ENCODE data around the gene EFNA3. TPM values are rescaled to one million over a fixed set of nuclear protein-coding genes. Genes with fewer than 3 reads are reported as not detected.

Gene EFNA3
- total and polyA plus RNA-seq, 9 of the 15 experiments (the other 6 are each of a cell fraction or from before 2014, with no cell fraction given): 0.59 to 7.9 (median 4.7) TPM

- TF ChIP-seq NEUROD1 (IDR thresholded peaks at IDR 0.05; ENCODE audit: borderline replicate concordance, low read depth, low read length, partially characterized antibody) (no peak), NFXL1 (CRISPR knock-in tag; IDR thresholded peaks at IDR 0.05) (no peak), THAP7 (CRISPR knock-in tag; IDR thresholded peaks at IDR 0.05) (no peak), CAMTA2 (CRISPR knock-in tag; conservative IDR thresholded peaks at IDR 0.05) (no peak), LEF1 (IDR thresholded peaks at IDR 0.05) (no peak), POLR2H (tag; IDR thresholded peaks at IDR 0.05; ENCODE audit: low read depth) (no peak), BDP1 (IDR thresholded peaks at IDR 0.05; ENCODE audit: insufficient read depth, insufficient read length) (no peak), BRF2 (IDR thresholded peaks at IDR 0.05; ENCODE audit: borderline replicate concordance, insufficient read depth, insufficient read length) (no peak), ZNF445 (CRISPR knock-in tag; IDR thresholded peaks at IDR 0.05; ENCODE audit: low read depth) (no peak), ZFP1 (CRISPR knock-in tag; IDR thresholded peaks at IDR 0.05) (no peak), SMARCE1 (IDR thresholded peaks at IDR 0.05) (peak; percentile 34), MYBL2 (IDR thresholded peaks at IDR 0.05; ENCODE audit: low read depth) (no peak), MYBL2 (CRISPR knock-in tag; IDR thresholded peaks at IDR 0.05; ENCODE audit: borderline replicate concordance) (no peak), ZNF766 (CRISPR knock-in tag; conservative IDR thresholded peaks at IDR 0.05) (no peak), HNRNPH1 (optimal IDR thresholded peaks at IDR 0.05; ENCODE audit: low read depth, low read length) (no peak), CHD4 (IDR thresholded peaks at IDR 0.05; ENCODE audit: insufficient read depth, insufficient replicate concordance, low read depth, low read length, poor library complexity, severe bottlenecking) (no peak), ZKSCAN1 (IDR thresholded peaks at IDR 0.05; ENCODE audit: low read depth, low read length) (peak; percentile 62), EHMT2 (IDR thresholded peaks at IDR 0.05) (no peak), UBTF (IDR thresholded peaks at IDR 0.05; ENCODE audit: borderline replicate concordance in 1 of 2, low read depth in 2 of 2, low read length in 2 of 2) (no peak), SMARCC2 (IDR thresholded peaks at IDR 0.05; ENCODE audit: low read depth) (no peak), FOXJ2 (tag; IDR thresholded peaks at IDR 0.05) (no peak), HMGN3 (IDR thresholded peaks at IDR 0.05; ENCODE audit: borderline replicate concordance, extremely low read depth, insufficient read length, low read depth, low read length) (no peak), KDM2B (CRISPR knock-in tag; IDR thresholded peaks at IDR 0.05) (no peak), DIDO1 (tag; IDR thresholded peaks at IDR 0.05; ENCODE audit: low read depth) (no peak), ZNF395 (CRISPR knock-in tag; IDR thresholded peaks at IDR 0.05) (no peak)
These were observed 56.3 kb downstream of the EFNA3 start (continued) for GRCh38 chr1:155134880-155135414.
